ENCODE results near the gene COL5A1.
"Not testable (repeated sequence)": the region's sequence is repeated elsewhere in the genome, so short reads cannot be mapped to it uniquely, and the experiment has no call there.

Gene COL5A1

GRCh38 chr9:134683714-134684374 lies 42.2 kb downstream of the COL5A1 start:
- TF ChIP-seq ZNF274 (IDR thresholded peaks at IDR 0.05; ENCODE audit: low read depth, low read length): no peak
- no peak overlapping the region for H3K4me3 ChIP-seq (ENCODE audit: low read length)

- TF ChIP-seq ZNF274 (IDR thresholded peaks at IDR 0.05; ENCODE audit: low read depth, low read length): no peak
- no peak overlapping the region for H3K4me3 ChIP-seq (ENCODE audit: low read length)
Measured at GRCh38 chr9:134684375-134684723, 42.7 kb downstream of the COL5A1 start.

GRCh38 chr9:134684941-134685340 lies 43.3 kb downstream of the COL5A1 start:
- H3K4me3 ChIP-seq (ENCODE audit: low read length): not testable (repeated sequence)

- TF ChIP-seq ZNF274 (IDR thresholded peaks at IDR 0.05; ENCODE audit: low read depth, low read length): no peak
- no peak overlapping the region for H3K4me3 ChIP-seq (ENCODE audit: low read length)
Measured at GRCh38 chr9:134685784-134686183, 44.2 kb downstream of the COL5A1 start.

- TF ChIP-seq ZNF274 (IDR thresholded peaks at IDR 0.05; ENCODE audit: low read depth, low read length): no peak
Measured at GRCh38 chr9:134686896-134687295, 45.3 kb downstream of the COL5A1 start.

GRCh38 chr9:134687556-134687955 lies 46.0 kb downstream of the COL5A1 start:
- H3K4me3 ChIP-seq (ENCODE audit: low read length): no peak overlapping the region
- no peak for TF ChIP-seq ZNF274 (IDR thresholded peaks at IDR 0.05; ENCODE audit: low read depth, low read length)

More at GRCh38 chr9:134686896-134687295, 45.3 kb downstream of the COL5A1 start:
- no peak overlapping the region for H3K4me3 ChIP-seq (ENCODE audit: low read length)

- no peak for TF ChIP-seq ZNF274 (IDR thresholded peaks at IDR 0.05; ENCODE audit: low read depth, low read length)
Measured at GRCh38 chr9:134688231-134688630, 46.6 kb downstream of the COL5A1 start.

GRCh38 chr9:134688661-134689320 lies 47.2 kb downstream of the COL5A1 start:
- H3K4me3 ChIP-seq (ENCODE audit: low read length): no peak overlapping the region
- no peak for TF ChIP-seq ZNF274 (IDR thresholded peaks at IDR 0.05; ENCODE audit: low read depth, low read length)

More at GRCh38 chr9:134688231-134688630, 46.6 kb downstream of the COL5A1 start:
- H3K4me3 ChIP-seq (ENCODE audit: low read length): no peak overlapping the region

GRCh38 chr9:134689321-134690181 lies 47.9 kb downstream of the COL5A1 start:
- TF ChIP-seq ZNF274 (IDR thresholded peaks at IDR 0.05; ENCODE audit: low read depth, low read length): no peak
- H3K4me3 ChIP-seq (ENCODE audit: low read length): no peak overlapping the region

GRCh38 chr9:134690301-134690751 lies 48.7 kb downstream of the COL5A1 start:
- TF ChIP-seq ZNF274 (IDR thresholded peaks at IDR 0.05; ENCODE audit: low read depth, low read length): no peak
- H3K4me3 ChIP-seq (ENCODE audit: low read length): no peak overlapping the region

- no peak overlapping the region for H3K4me3 ChIP-seq (ENCODE audit: low read length)
- no peak for TF ChIP-seq ZNF274 (IDR thresholded peaks at IDR 0.05; ENCODE audit: low read depth, low read length)
Measured at GRCh38 chr9:134690946-134691694, 49.5 kb downstream of the COL5A1 start.

- no peak for TF ChIP-seq ZNF274 (IDR thresholded peaks at IDR 0.05; ENCODE audit: low read depth, low read length)
- H3K4me3 ChIP-seq (ENCODE audit: low read length): no peak overlapping the region
Measured at GRCh38 chr9:134691695-134692572, 50.3 kb downstream of the COL5A1 start.

GRCh38 chr9:134692573-134692860 lies 50.9 kb downstream of the COL5A1 start:
- TF ChIP-seq ZNF274 (IDR thresholded peaks at IDR 0.05; ENCODE audit: low read depth, low read length): no peak
- no peak overlapping the region for H3K4me3 ChIP-seq (ENCODE audit: low read length)
